SU-DHL-6 (cell line): ENCODE measurements around the gene PRKN.

Source experiments
- H2AFZ ChIP-seq: fragments of 200-600 bp; sonication (generic); 2 replicates; pipeline ENCODE4 v1.6.1; 2014; ENCODE audit warnings: low read depth, mild to moderate bottlenecking, moderate library complexity, mixed read lengths, antibody characterized with exemption, low read length; ENCODE audit not compliant: severe bottlenecking
- H3F3A ChIP-seq: fragments of 200-600 bp; shearing (Covaris generic); 2 replicates; pipeline ENCODE4 v1.6.0; 2016; ENCODE audit warnings: antibody characterized with exemption, mild to moderate bottlenecking; ENCODE audit not compliant: insufficient read depth
- H3K27ac ChIP-seq: fragments of 200-600 bp; sonication (generic); 2 replicates; pipeline ENCODE4 v1.5.1; 2016; ENCODE audit warnings: low read depth, mild to moderate bottlenecking, low read length, moderate library complexity, mixed read lengths
- H3K27me3 ChIP-seq: fragments of 200-600 bp; sonication (generic), shearing (Covaris generic); 2 replicates; pipeline ENCODE4 v1.6.0; 2014; ENCODE audit warnings: mild to moderate bottlenecking, low read length
- H3K36me3 ChIP-seq: fragments of 200-600 bp; sonication (generic); 2 replicates; pipeline ENCODE4 v1.6.1; 2014; ENCODE audit warnings: mild to moderate bottlenecking, low read length, mixed read lengths
- H3K4me2 ChIP-seq: fragments of 300-600, 200-600 bp; shearing (Covaris generic), sonication (generic); 2 replicates; pipeline ENCODE4 v1.6.0; 2014; ENCODE audit warnings: low read length, low read depth, mild to moderate bottlenecking; ENCODE audit not compliant: poor library complexity, severe bottlenecking
- H3K4me3 ChIP-seq: fragments of 200-600 bp; sonication (generic); 2 replicates; pipeline ENCODE4 v1.5.1; 2014; ENCODE audit warnings: antibody characterized with exemption, low read length, mild to moderate bottlenecking, mixed read lengths; ENCODE audit not compliant: insufficient read depth, poor library complexity, severe bottlenecking
- H3K79me2 ChIP-seq: fragments of 200-600 bp; sonication (generic); 2 replicates; pipeline ENCODE4 v1.6.1; 2014; ENCODE audit warnings: mild to moderate bottlenecking, low read length, moderate library complexity; ENCODE audit not compliant: insufficient read depth
- H3K9ac ChIP-seq: fragments of 200-600 bp; sonication (generic); 2 replicates; pipeline ENCODE4 v1.7.0; 2014; ENCODE audit warnings: mild to moderate bottlenecking, low read length
- H3K9me2 ChIP-seq: fragments of 200-600 bp; sonication (generic); replicated peaks from 2 replicates; pipeline ENCODE4 v1.6.1; 2014; ENCODE audit warnings: low read length; ENCODE audit not compliant: insufficient read depth
- H3K9me3 ChIP-seq: fragments of 200-600 bp; sonication (generic); 2 replicates; pipeline ENCODE4 v1.6.1; 2014; ENCODE audit warnings: low read length, mixed read lengths; ENCODE audit not compliant: insufficient read depth
- H4K20me1 ChIP-seq: fragments of 200-600 bp; sonication (generic); 2 replicates; pipeline ENCODE4 v1.6.1; 2014; ENCODE audit warnings: low read depth, mild to moderate bottlenecking, antibody characterized with exemption, low read length, moderate library complexity, mixed read lengths
- EZH2phosphoT487 ChIP-seq: fragments of 200-600 bp; sonication (generic), shearing (Covaris generic); conservative IDR thresholded peaks from 2 replicates; pipeline ENCODE4 v1.6.1; 2018; ENCODE audit warnings: mild to moderate bottlenecking, antibody characterized with exemption, low read length, moderate library complexity, mixed read lengths
- TF ChIP-seq, protein P1 (sequence below): fragments of 200-600 bp; sonication (generic); IDR thresholded peaks from one replicate; pipeline ENCODE4 v1.5.1; 2017; ENCODE audit warnings: antibody characterized with exemption, mild to moderate bottlenecking, low read length, moderate library complexity; ENCODE audit not compliant: insufficient read depth, poor library complexity, severe bottlenecking

Gene PRKN

DNA sequence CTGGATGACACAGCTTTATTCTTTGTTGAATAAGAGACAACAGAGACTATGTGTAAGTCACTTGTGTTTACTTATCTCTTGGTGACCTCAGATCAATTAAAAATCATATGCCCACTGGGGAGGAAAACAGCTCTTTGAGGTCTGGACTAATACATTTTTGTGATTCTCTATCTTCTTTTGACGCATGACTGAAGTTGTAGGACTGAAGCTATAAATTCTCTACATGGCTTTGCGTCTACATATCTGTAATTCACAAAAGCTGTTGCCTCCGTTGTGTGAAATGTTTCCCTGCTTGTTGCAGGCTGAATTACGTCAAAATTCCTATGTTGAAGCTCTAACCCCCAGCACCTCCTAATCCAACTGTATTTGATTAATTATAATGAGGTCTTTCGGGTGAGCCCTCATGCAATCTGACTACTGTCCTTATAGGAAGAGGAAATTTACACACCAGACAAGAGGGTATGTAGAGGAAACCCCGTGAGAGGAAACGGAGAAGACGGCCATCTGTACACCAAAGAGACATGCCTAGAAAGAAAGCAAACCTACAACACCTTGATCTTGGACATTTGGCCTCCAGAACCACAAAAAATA lies 481.6 kb downstream of the PRKN start:
- TF ChIP-seq EZH2phosphoT487, result no peak
- TF ChIP-seq, protein P1, sequence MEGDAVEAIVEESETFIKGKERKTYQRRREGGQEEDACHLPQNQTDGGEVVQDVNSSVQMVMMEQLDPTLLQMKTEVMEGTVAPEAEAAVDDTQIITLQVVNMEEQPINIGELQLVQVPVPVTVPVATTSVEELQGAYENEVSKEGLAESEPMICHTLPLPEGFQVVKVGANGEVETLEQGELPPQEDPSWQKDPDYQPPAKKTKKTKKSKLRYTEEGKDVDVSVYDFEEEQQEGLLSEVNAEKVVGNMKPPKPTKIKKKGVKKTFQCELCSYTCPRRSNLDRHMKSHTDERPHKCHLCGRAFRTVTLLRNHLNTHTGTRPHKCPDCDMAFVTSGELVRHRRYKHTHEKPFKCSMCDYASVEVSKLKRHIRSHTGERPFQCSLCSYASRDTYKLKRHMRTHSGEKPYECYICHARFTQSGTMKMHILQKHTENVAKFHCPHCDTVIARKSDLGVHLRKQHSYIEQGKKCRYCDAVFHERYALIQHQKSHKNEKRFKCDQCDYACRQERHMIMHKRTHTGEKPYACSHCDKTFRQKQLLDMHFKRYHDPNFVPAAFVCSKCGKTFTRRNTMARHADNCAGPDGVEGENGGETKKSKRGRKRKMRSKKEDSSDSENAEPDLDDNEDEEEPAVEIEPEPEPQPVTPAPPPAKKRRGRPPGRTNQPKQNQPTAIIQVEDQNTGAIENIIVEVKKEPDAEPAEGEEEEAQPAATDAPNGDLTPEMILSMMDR, result no peak
- no peaks in the 10 kb centered on the region for H3F3A ChIP-seq
- H3K9me2 ChIP-seq, result 0 out of 2 replicates have a peak, but pooled peaks cover 3% of the 10 kb centered on the region
- no peak overlapping the region for H3K9ac ChIP-seq
- no peaks in the 10 kb centered on the region for H3K79me2 ChIP-seq
- no peaks in the 10 kb centered on the region for H3K36me3 ChIP-seq
- no peaks in the 10 kb centered on the region for H4K20me1 ChIP-seq
- H3K27me3 ChIP-seq, result no peaks in the 10 kb centered on the region
- H3K4me2 ChIP-seq, result no peak overlapping the region
- H3K4me3 ChIP-seq, result no peak overlapping the region
- H3K27ac ChIP-seq, result no peak overlapping the region
- no peak overlapping the region for H2AFZ ChIP-seq
- no peaks in the 10 kb centered on the region for H3K9me3 ChIP-seq

DNA sequence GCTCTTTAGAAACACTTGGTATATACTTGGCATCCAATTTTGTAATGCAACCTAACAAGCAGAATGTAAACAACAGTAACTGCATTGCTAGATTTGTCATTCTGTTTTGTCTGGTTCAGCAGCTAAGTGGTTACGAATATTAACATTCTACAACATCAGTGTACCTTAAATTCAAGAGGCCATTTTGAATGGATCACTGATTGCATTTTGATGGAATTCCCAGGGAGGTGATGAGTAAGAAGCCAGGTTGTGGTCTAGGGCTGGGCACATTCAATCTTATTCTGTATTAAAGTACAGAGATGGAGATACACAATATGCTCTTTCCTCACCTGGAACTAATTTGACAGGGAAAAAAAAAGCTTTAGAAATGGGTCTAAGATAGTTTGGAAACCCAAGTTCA lies 483.5 kb downstream of the PRKN start:
- H3K27me3 ChIP-seq, result no peaks in the 10 kb centered on the region
- no peak overlapping the region for H3K4me2 ChIP-seq
- no peak overlapping the region for H3K9ac ChIP-seq
- H3K79me2 ChIP-seq, result no peaks in the 10 kb centered on the region
- H3K9me2 ChIP-seq, result 0 out of 2 replicates have a peak, but pooled peaks cover 3% of the 10 kb centered on the region
- TF ChIP-seq, protein P1, result no peak
- TF ChIP-seq EZH2phosphoT487, result no peak
- no peaks in the 10 kb centered on the region for H3F3A ChIP-seq
- H3K4me3 ChIP-seq, result no peak overlapping the region
- no peak overlapping the region for H3K27ac ChIP-seq
- no peaks in the 10 kb centered on the region for H3K36me3 ChIP-seq
- no peak overlapping the region for H2AFZ ChIP-seq
- H4K20me1 ChIP-seq, result no peaks in the 10 kb centered on the region
- no peaks in the 10 kb centered on the region for H3K9me3 ChIP-seq

DNA sequence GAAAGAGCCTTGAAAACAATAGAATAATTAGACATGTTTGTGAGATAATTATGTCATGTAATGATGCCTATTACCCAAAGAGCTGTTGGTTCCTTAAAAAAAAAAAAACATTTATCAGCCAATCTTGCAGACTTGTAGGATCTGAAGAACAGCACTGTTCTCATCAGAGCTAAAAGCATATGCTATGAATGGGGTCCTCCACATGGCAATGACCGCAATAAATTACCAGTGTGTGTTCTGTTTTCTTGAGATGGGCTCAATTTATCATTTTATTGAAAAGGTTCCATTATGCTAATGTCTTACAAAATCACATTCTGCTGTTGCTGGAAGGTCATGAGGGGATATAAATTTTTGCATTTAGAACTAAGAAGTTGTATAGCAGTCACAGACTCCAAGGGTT lies 484.7 kb downstream of the PRKN start:
- Histone ChIP-seq H3K4me3 (no peak overlapping the region), H3K79me2 (no peaks in the 10 kb centered on the region), H3K27me3 (no peaks in the 10 kb centered on the region), H3K9me2 (0 out of 2 replicates have a peak, but pooled peaks cover 3% of the 10 kb centered on the region), H3K4me2 (no peak overlapping the region), H3K9ac (no peak overlapping the region), H3K36me3 (no peaks in the 10 kb centered on the region), H3F3A (no peaks in the 10 kb centered on the region), H4K20me1 (no peaks in the 10 kb centered on the region), H3K9me3 (no peaks in the 10 kb centered on the region), H2AFZ (no peak overlapping the region), H3K27ac (no peak overlapping the region)
- TF ChIP-seq, protein P1, result no peak
- TF ChIP-seq EZH2phosphoT487, result no peak
